GM19043 (cell line): ENCODE measurements around the gene SUPT3H.
"Not testable (repeated sequence)": the region's sequence is repeated elsewhere in the genome, so short reads cannot be mapped to it uniquely, and the experiment has no call there.

ENCODE experiments used
- ATAC-seq: cut with Tn5 transposase; IDR thresholded peaks from one replicate; pipeline ENCODE4 v1.9.1; 2021; ENCODE audit warnings: low read depth; ENCODE audit not compliant: unreplicated experiment

SUPT3H gene

GRCh38 chr6:45327956-45328522 is 49.7 kb downstream of the SUPT3H start, which contains the start of gene RUNX2:
RUNX2 (plus strand) TSS chr6:45328330; CDS start chr6:45328727, 397 bp downstream.
- ATAC-seq = no peak

DNA sequence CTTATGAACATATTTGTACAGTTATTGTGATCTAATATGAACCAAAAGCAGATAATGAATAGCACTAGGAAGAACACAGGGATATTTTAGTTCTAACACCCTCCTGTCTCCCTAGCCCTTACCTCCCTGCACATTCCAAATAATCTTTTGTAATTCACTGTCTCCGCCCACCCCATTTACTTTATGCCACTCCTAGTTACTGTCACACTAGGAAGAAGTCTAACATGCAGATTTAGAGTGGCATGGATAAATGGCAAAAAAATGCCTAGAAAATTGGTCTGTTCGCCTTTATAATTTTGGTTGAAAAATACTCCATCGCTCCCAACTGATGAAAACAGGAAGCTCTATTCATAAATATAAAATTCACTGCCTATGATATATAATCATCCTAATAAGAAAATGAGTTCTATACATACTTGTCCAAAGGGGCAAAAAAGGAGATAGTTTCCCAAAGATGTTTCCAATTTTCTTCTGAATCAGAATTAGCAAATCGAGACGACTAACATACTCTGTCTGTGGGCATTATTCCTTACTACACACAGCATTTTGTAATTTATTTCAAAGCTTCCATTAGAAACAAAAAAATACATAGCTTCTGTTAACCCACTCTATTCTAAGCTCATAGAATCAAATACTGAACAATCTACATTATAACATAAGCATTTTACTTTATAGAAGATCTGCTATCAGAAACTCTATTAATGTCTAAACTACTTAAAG is 50.9 kb downstream of the SUPT3H start:
- ATAC-seq = no peak

GRCh38 chr6:45323656-45324224 is 54.0 kb downstream of the SUPT3H start:
- no peak for ATAC-seq

GRCh38 chr6:45320349-45320748 is 57.4 kb downstream of the SUPT3H start:
- ATAC-seq = no peak

- ATAC-seq = no peak
Observed at GRCh38 chr6:45314146-45314545, 63.6 kb downstream of the SUPT3H start.

- ATAC-seq = no peak
Observed at GRCh38 chr6:45310118-45310788, 67.5 kb downstream of the SUPT3H start.

- ATAC-seq = no peak
Observed at GRCh38 chr6:45305546-45305945, 72.2 kb downstream of the SUPT3H start.

GRCh38 chr6:45302832-45303231 is 74.9 kb downstream of the SUPT3H start:
- no peak for ATAC-seq

GRCh38 chr6:45301348-45302142 is 76.2 kb downstream of the SUPT3H start:
- no peak for ATAC-seq

DNA sequence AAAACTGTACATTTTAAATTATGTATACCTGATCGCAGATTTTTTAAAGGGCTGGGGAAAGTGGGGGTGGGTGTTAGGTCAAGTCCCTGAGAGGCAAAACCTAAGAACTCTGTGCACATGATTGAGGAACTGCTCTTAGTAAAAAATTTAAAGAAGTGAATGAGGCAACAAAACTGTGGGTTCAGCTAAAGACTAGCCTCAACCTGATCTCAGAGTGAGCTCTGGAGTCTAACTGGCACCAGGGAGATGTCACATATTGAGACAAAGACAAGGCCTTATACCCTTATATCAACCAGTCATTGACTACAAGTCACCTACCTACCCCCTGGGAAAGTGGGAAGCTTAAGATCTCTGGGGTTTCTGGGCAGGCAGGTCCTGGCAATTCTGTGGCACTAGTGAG is 77.0 kb downstream of the SUPT3H start:
- no peak for ATAC-seq

DNA sequence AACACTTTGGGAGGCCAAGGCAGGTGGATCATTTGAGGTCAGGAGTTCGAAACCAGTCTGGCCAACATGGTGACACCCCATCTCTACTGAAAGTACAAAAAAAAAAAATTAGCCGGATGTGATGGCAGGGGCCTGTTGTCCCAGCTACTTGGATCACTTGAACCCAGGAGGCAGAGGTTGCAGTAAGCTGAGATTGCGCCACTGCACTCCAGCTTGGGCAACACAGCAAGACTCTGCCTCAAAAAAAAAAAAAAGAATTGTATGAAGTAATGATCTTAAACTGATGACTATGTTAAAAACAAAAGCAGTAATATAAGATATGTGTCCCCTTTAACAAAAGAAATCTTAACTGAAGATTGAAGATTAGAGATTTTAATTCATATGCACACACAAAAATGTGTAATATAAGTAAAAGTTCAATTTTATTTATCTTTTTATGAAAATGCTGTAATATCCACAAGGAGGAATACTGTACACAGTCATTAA is 78.6 kb downstream of the SUPT3H start:
- no peak for ATAC-seq

DNA sequence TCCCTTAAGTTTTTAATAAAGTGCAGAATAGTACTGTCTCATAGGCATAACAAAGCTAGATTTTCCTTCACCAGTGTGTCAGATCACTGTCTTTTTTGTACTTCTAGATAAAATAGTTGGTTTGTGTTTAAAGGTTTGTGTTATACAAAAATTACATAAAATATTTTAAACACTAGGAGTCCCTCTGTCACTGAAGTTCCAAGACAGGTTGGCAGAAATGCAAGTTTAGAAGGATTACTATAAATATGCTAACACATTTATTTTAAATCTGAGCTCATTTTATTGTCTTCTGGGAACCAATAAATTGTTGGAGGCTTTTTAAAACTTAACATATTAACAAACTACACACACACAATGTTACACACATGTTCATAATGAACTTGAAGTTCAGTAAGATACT is 80.4 kb downstream of the SUPT3H start:
- ATAC-seq = no peak

GRCh38 chr6:45294065-45294701 is 83.6 kb downstream of the SUPT3H start:
- not testable (repeated sequence) for ATAC-seq

- no peak for ATAC-seq
Observed at GRCh38 chr6:45293306-45293705, 84.4 kb downstream of the SUPT3H start.

- no peak for ATAC-seq
Observed at GRCh38 chr6:45289751-45290514, 87.8 kb downstream of the SUPT3H start.

DNA sequence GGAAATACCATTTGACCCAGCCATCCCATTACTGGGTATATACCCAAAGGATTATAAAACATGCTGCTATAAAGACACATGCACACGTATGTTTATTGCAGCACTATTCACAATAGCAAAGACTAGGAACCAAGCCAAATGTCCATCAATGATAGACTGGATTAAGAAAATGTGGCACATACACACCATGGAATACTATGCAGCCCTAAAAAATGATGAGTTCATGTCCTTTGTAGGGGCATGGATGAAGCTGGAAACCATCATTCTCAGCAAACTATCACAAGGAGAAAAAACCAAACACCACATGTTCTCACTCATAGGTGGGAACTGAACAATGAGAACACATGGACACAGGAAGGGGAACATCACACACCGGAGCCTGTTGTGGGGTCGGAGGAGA is 91.0 kb downstream of the SUPT3H start:
- not testable (repeated sequence) for ATAC-seq

DNA sequence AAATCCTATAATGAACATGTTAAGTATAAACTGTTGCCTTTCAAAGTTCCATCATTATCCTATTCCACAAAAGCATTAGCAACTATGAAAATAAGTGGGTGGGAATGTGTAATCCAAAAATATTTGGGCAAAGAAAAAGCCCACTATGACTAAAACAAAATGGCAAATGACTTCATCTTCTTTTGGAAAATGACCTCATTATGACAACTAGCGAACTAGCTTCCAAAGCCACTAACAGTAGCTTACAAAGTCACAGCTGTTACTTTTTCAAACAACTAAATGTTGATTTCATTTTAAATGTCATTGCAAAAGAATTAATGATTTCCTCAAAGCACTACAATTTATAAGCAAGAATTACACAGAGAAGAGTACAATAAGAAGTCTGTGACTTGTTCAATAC is 99.4 kb downstream of the SUPT3H start:
- no peak for ATAC-seq

- ATAC-seq = not testable (repeated sequence)
Observed at GRCh38 chr6:45277741-45278140, 100.0 kb downstream of the SUPT3H start.

- no peak for ATAC-seq
Observed at GRCh38 chr6:45275358-45275757, 102.4 kb downstream of the SUPT3H start.
